Measurements from ENCODE around the gene SSMEM1.

GRCh38 chr7:130162196-130162595 lies 45.5 kb upstream of the SSMEM1 start:
- TF ChIP-seq POLR2AphosphoS5 (IDR thresholded peaks at IDR 0.05) (no peak), POLR2A (IDR thresholded peaks at IDR 0.05) (no peak), CTCF (IDR thresholded peaks at IDR 0.05) (no peak)

Data from prostate gland (tissue), 2 donors.